Measurements from ENCODE around the gene LDLRAD1.

The LDLRAD1 gene

DNA sequence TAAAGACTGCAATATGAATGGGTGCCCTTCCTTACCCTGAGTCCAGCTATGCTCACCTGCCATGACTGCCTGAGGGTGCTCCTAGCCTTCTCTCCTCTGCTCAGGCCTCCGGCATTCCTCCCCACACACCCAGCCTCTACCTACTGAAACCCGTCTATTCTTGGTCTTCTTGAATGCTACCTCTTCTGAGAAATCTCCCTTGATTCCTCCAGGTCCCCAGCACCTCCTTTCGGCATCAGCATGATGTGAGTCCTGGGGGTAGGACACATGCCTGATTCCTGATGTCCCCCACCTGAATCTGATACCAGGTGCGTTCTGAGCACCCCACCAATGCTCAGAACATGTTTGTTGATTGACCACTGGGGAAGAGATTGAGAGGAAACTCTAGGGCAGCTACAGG, 8.6 kb downstream of the LDLRAD1 start:
- no peak overlapping the region for H3K27ac ChIP-seq
- no peaks in the 10 kb centered on the region for H3K4me1 ChIP-seq (ENCODE audit: low read depth, poor library complexity, severe bottlenecking)
- no peak overlapping the region for H3K4me2 ChIP-seq
- H3K9ac ChIP-seq: no peak overlapping the region
- TF ChIP-seq, protein P1, sequence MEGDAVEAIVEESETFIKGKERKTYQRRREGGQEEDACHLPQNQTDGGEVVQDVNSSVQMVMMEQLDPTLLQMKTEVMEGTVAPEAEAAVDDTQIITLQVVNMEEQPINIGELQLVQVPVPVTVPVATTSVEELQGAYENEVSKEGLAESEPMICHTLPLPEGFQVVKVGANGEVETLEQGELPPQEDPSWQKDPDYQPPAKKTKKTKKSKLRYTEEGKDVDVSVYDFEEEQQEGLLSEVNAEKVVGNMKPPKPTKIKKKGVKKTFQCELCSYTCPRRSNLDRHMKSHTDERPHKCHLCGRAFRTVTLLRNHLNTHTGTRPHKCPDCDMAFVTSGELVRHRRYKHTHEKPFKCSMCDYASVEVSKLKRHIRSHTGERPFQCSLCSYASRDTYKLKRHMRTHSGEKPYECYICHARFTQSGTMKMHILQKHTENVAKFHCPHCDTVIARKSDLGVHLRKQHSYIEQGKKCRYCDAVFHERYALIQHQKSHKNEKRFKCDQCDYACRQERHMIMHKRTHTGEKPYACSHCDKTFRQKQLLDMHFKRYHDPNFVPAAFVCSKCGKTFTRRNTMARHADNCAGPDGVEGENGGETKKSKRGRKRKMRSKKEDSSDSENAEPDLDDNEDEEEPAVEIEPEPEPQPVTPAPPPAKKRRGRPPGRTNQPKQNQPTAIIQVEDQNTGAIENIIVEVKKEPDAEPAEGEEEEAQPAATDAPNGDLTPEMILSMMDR (conservative IDR thresholded peaks at IDR 0.05; ENCODE audit: low read depth, low read length): no peak
- no peak overlapping the region for H3K4me3 ChIP-seq (IDR thresholded peaks at IDR 0.05; ENCODE audit: insufficient read depth, low read depth, low read length)
- H4K20me1 ChIP-seq (ENCODE audit: insufficient read depth): no peaks in the 10 kb centered on the region
- no peak overlapping the region for H2AFZ ChIP-seq (ENCODE audit: low read depth)
- no peaks in the 10 kb centered on the region for H3K79me2 ChIP-seq (ENCODE audit: insufficient read depth, low read depth)
- H3K27me3 ChIP-seq (ENCODE audit: insufficient read depth, low read depth): peaks cover 11% of the 10 kb centered on the region; the same call in 1 of the 2 replicates
- no peaks in the 10 kb centered on the region for H3K36me3 ChIP-seq (ENCODE audit: insufficient read depth)

DNA sequence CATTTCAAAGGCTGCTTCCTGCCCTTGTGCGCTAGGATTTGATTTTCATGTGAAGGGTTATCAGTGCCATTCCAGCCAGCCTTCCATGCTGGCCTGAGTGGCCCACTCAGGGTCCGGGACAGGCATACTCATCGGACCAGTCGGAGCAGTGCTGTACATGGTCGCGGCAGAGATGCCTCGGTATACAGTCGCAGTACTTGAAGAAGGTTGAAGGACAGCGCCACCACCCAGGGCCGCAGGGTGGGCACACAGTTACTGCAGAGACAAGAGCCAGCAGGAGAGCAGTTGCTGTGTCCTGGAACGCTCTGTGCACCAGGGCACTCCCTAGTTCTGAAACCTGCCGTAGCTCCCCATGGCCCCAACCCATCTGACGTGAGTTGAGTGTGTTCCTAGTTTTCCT, 9.1 kb downstream of the LDLRAD1 start:
- Histone ChIP-seq H3K4me3 (IDR thresholded peaks at IDR 0.05; ENCODE audit: insufficient read depth, low read depth, low read length) (no peak overlapping the region), H3K36me3 (ENCODE audit: insufficient read depth) (no peaks in the 10 kb centered on the region), H4K20me1 (ENCODE audit: insufficient read depth) (no peaks in the 10 kb centered on the region), H3K4me1 (ENCODE audit: low read depth, poor library complexity, severe bottlenecking) (no peaks in the 10 kb centered on the region), H3K79me2 (ENCODE audit: insufficient read depth, low read depth) (no peaks in the 10 kb centered on the region), H2AFZ (ENCODE audit: low read depth) (no peak overlapping the region), H3K9ac (no peak overlapping the region), H3K4me2 (no peak overlapping the region), H3K27me3 (ENCODE audit: insufficient read depth, low read depth) (peaks cover 11% of the 10 kb centered on the region; the same call in 1 of the 2 replicates), H3K27ac (no peak overlapping the region)
- TF ChIP-seq, protein P1 (conservative IDR thresholded peaks at IDR 0.05; ENCODE audit: low read depth, low read length): no peak

DNA sequence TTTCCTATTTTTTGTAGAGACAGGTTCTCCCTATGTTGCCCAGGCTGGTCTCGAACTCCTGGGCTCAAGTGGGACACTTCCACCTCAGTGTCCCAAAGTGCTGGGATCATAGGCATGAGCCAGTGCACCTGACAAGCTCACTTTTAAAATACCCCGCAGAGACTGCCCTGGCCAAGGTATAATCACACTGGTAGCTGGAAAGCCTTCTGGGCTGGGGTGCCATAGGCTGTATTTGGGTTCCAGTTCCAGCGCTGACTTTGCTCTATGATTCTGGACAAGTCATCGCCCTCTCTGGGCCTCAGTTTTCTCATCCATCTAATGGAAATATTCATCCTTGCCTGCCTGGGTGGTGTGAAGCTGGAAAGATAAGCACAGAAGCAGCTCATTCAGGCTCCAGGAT, 10.4 kb downstream of the LDLRAD1 start:
- H3K27me3 ChIP-seq (ENCODE audit: insufficient read depth, low read depth): peaks cover 10% of the 10 kb centered on the region; the same call in 1 of the 2 replicates
- H3K79me2 ChIP-seq (ENCODE audit: insufficient read depth, low read depth): no peaks in the 10 kb centered on the region
- no peak overlapping the region for H3K9ac ChIP-seq
- no peaks in the 10 kb centered on the region for H4K20me1 ChIP-seq (ENCODE audit: insufficient read depth)
- no peak overlapping the region for H2AFZ ChIP-seq (ENCODE audit: low read depth)
- H3K27ac ChIP-seq: no peak overlapping the region
- H3K4me3 ChIP-seq (IDR thresholded peaks at IDR 0.05; ENCODE audit: insufficient read depth, low read depth, low read length): no peak overlapping the region
- TF ChIP-seq, protein P1 (conservative IDR thresholded peaks at IDR 0.05; ENCODE audit: low read depth, low read length): no peak
- H3K4me1 ChIP-seq (ENCODE audit: low read depth, poor library complexity, severe bottlenecking): no peaks in the 10 kb centered on the region
- H3K36me3 ChIP-seq (ENCODE audit: insufficient read depth): no peaks in the 10 kb centered on the region
- no peak overlapping the region for H3K4me2 ChIP-seq

DNA sequence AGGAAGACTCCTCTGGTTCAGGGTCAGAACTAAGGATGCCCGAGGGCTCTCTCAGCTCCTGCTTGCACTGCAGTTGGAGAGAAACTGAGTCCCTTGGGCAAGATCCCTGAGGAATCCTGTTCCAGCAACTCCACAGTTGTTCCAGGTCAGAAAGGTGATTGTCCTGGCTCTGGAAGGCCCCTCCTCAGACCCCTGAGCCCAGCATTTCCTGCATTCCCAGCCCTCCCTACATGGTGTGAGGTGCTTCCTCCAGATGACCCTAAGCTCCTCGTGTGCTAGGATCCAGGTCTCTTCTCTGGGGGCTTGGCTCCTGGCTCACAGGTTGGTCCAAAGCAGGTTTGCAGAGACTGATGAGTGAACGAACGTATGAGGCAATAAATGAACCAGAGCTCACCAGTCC, 11.5 kb downstream of the LDLRAD1 start:
- H3K27ac ChIP-seq: no peak overlapping the region
- H2AFZ ChIP-seq (ENCODE audit: low read depth): no peak overlapping the region
- TF ChIP-seq, protein P1 (conservative IDR thresholded peaks at IDR 0.05; ENCODE audit: low read depth, low read length): no peak
- H3K4me1 ChIP-seq (ENCODE audit: low read depth, poor library complexity, severe bottlenecking): no peaks in the 10 kb centered on the region
- no peak overlapping the region for H3K4me3 ChIP-seq (IDR thresholded peaks at IDR 0.05; ENCODE audit: insufficient read depth, low read depth, low read length)
- H3K9ac ChIP-seq: no peak overlapping the region
- no peak overlapping the region for H3K4me2 ChIP-seq
- no peaks in the 10 kb centered on the region for H4K20me1 ChIP-seq (ENCODE audit: insufficient read depth)
- H3K36me3 ChIP-seq (ENCODE audit: insufficient read depth): no peaks in the 10 kb centered on the region
- H3K27me3 ChIP-seq (ENCODE audit: insufficient read depth, low read depth): peaks cover under 1% of the 10 kb centered on the region; the same call in 1 of the 2 replicates
- H3K79me2 ChIP-seq (ENCODE audit: insufficient read depth, low read depth): no peaks in the 10 kb centered on the region
